K562 (cell line): ENCODE measurements around the gene METAP1D. TPM values are rescaled to one million over a fixed set of nuclear protein-coding genes. Genes with fewer than 3 reads are reported as not detected.

ENCODE experiments used
- ATAC-seq: fragments of 200-7000 bp; cut with Tn5 transposase; 3 replicates; pipeline ENCODE4 v1.9.1; 2020; ENCODE audit warnings: moderate library complexity
- BruUV-seq: library from RNA; stranded (reverse); fragments of 400-500 nt; replicated peaks from 2 replicates; lab custom pipeline; 2021; lab: Mats Ljungman, UMichigan
- CTCF ChIA-PET: fragments of 300-600 bp; formaldehyde crosslinking; extraction: SDS; loops from one replicate; lab custom pipeline; 2021; ENCODE audit warnings: low intra/inter-chr PET ratio; lab: Yijun Ruan, JAX
- POLR2A ChIA-PET: fragments of 300-600, 350-650 bp; sonication (Branson Sonifier 250); formaldehyde crosslinking; extraction: SDS; loops from one replicate; lab custom pipeline; 2021; ENCODE audit warnings: antibody characterized with exemption, inconsistent platforms; lab: Yijun Ruan, JAX
- DNase-seq, 4 experiments: peaks; one replicate each; pipeline versions ENCODE4 v3.0.0 to v3.0.0-alpha.2; 2011 to 2018; ENCODE audit warnings: low spot score in 3 of 4, mixed read lengths in 3 of 4; ENCODE audit errors: extremely low read depth in 1 of 4
- FAIRE-seq: peaks from 2 replicates; lab custom pipeline; 2011; peaks lifted over from hg19 to GRCh38; lab: Jason Lieb, UNC
- H2AFZ ChIP-seq: 2 replicates; pipeline ENCODE4 v1.6.0; 2011; ENCODE audit warnings: low read depth, low read length, control low read depth, inconsistent platforms
- H3K27ac ChIP-seq: fragments of 200-600 bp; 3 replicates; pipeline ENCODE4 v1.8.0; 2011; ENCODE audit warnings: low read depth, mild to moderate bottlenecking, control low read depth, inconsistent platforms, low read length, moderate library complexity, mixed read lengths; ENCODE audit errors: extremely low read depth
- H3K27me3 ChIP-seq, 2 experiments: fragments of 300-600 bp in 1 of 2; 2 replicates in 1 of 2; 3 replicates in 1 of 2; pipeline versions ENCODE4 v1.6.0 to v1.8.0; 2011; ENCODE audit warnings: inconsistent platforms in 2 of 2, low read length in 2 of 2, mild to moderate bottlenecking in 1 of 2, mixed read lengths in 1 of 2, moderate library complexity in 1 of 2; ENCODE audit not compliant: control insufficient read depth in 2 of 2, insufficient read depth in 2 of 2
- H3K36me3 ChIP-seq: fragments of 300-600 bp; 3 replicates; pipeline ENCODE4 v1.8.0; 2011; ENCODE audit warnings: mild to moderate bottlenecking, low read length, inconsistent platforms; ENCODE audit not compliant: control insufficient read depth, insufficient read depth
- H3K4me1 ChIP-seq, 2 experiments: fragments of 200-600 bp in 1 of 2; replicated peaks in 1 of 2; 2 replicates in 1 of 2; 3 replicates in 1 of 2; pipeline versions ENCODE4 v1.5.1 to v1.8.0; 2011; ENCODE audit warnings: inconsistent platforms in 2 of 2, low read length in 2 of 2, mild to moderate bottlenecking in 1 of 2, mixed read lengths in 1 of 2, moderate library complexity in 1 of 2; ENCODE audit not compliant: control insufficient read depth in 2 of 2, insufficient read depth in 2 of 2
- H3K4me2 ChIP-seq: 2 replicates; pipeline ENCODE4 v1.6.1; 2011; ENCODE audit warnings: low read length, control low read depth, inconsistent platforms, mixed read lengths; ENCODE audit not compliant: insufficient read depth
- H3K4me3 ChIP-seq: fragments of 200-600 bp; sonication (generic), shearing (Covaris generic); 2 replicates; pipeline ENCODE4 v1.5.1; 2016; ENCODE audit warnings: control low read depth, inconsistent platforms
- H3K79me2 ChIP-seq: fragments of 200-600 bp; 3 replicates; pipeline ENCODE4 v1.8.0; 2011; ENCODE audit warnings: low read length, inconsistent platforms; ENCODE audit not compliant: control insufficient read depth, insufficient read depth
- H3K9ac ChIP-seq, 2 experiments: 2 replicates each; pipeline versions ENCODE4 v1.6.0 to v1.6.1; 2011; ENCODE audit warnings: low read depth in 2 of 2, low read length in 2 of 2, control low read depth in 1 of 2, inconsistent platforms in 1 of 2, mild to moderate bottlenecking in 1 of 2, mixed read lengths in 1 of 2; ENCODE audit not compliant: insufficient read depth in 1 of 2
- H3K9me1 ChIP-seq: one replicate; pipeline ENCODE4 v1.6.0; 2011; ENCODE audit warnings: inconsistent platforms, mild to moderate bottlenecking, low read length, moderate library complexity; ENCODE audit not compliant: control insufficient read depth, insufficient read depth
- H3K9me3 ChIP-seq: replicated peaks from 2 replicates; pipeline ENCODE4 v1.5.1; 2011; ENCODE audit warnings: low read depth, low read length, inconsistent platforms; ENCODE audit not compliant: control insufficient read depth, insufficient read depth
- H4K20me1 ChIP-seq: replicated peaks from 2 replicates; pipeline ENCODE4 v1.6.1; 2011; ENCODE audit warnings: low read length, inconsistent platforms, mixed read lengths; ENCODE audit not compliant: control insufficient read depth, insufficient read depth
- ATF1 ChIP-seq, 2 experiments: fragments of 450-650 bp in 1 of 2; IDR thresholded peaks; 2 replicates each; pipeline ENCODE4 v1.6.1; 2016; ENCODE audit warnings: missing compliant biosample characterization in 1 of 2, missing genetic modification characterization in 1 of 2
- BCL6 ChIP-seq: fragments of 250-450 bp; sonication (Bioruptor Pico); IDR thresholded peaks from 2 replicates; pipeline ENCODE4 v1.4.0; 2020
- BRD4 ChIP-seq: fragments of 200-600 bp; sonication (generic); IDR thresholded peaks from 2 replicates; pipeline ENCODE4 v1.6.1; 2017; ENCODE audit warnings: inconsistent platforms
- HNRNPH1 ChIP-seq: fragments of 200-400 bp; formaldehyde crosslinking; optimal IDR thresholded peaks from 2 replicates; pipeline ENCODE3; 2017; ENCODE audit warnings: low read depth, mild to moderate bottlenecking, low read length, moderate library complexity
- NFIX ChIP-seq: fragments of 250-450 bp; sonication (Bioruptor Pico); IDR thresholded peaks from 2 replicates; pipeline ENCODE4 v1.4.0; 2020; ENCODE audit warnings: low read depth, mild to moderate bottlenecking, moderate library complexity
- PHF8 ChIP-seq: fragments of 200-600 bp; sonication (generic); IDR thresholded peaks from 2 replicates; pipeline ENCODE4 v1.6.1; 2012; ENCODE audit warnings: mixed run types, mild to moderate bottlenecking, inconsistent platforms, low read length, moderate library complexity, borderline replicate concordance
- TARDBP ChIP-seq: fragments of 450-650 bp; IDR thresholded peaks from 2 replicates; pipeline ENCODE4 v1.6.1; 2016
- TCFL5 ChIP-seq: fragments of 250-450 bp; sonication (Bioruptor Pico); conservative IDR thresholded peaks from 2 replicates; pipeline ENCODE4 v1.6.1; 2021; ENCODE audit warnings: mild to moderate bottlenecking, moderate library complexity, matching md5 sums
- ZBTB17 ChIP-seq: fragments of 450-650 bp; formaldehyde crosslinking; IDR thresholded peaks from 2 replicates; pipeline ENCODE4 v1.4.0; 2020; ENCODE audit warnings: mild to moderate bottlenecking
- WGBS: fragments of 100-300 bp; shearing (Covaris generic); methylation state at CpG from one replicate; pipeline ENCODE4 v1.1.6; 2016; ENCODE audit warnings: low coverage, mixed read lengths; ENCODE audit not compliant: insufficient coverage; ENCODE audit errors: missing lambda C conversion rate; 5-methylcytosine and 5-hydroxymethylcytosine counted together
- in situ Hi-C: fragments of 300-500 bp; cut with MboI; formaldehyde crosslinking; loops from 4 replicates; pipeline ENCODE4 v1.15.0; 2018; ENCODE audit warnings: inconsistent platforms, mixed read lengths
- intact Hi-C: fragments of 100-400 bp; cut with micrococcal nuclease; formaldehyde crosslinking; loops from 2 replicates; pipeline ENCODE4 v1.14.2; 2022
- polyA plus RNA-seq, 8 experiments: library from polyadenylated mRNA; depleted of rRNA in 4 of 8; stranded (reverse) in 5 of 8; unstranded in 3 of 8; fragments of >200 nt; fragmentation: Nextera tagmentation in 2 of 8; fragmentation: Illumina TruSeq in 1 of 8; extraction: Ambion mirVana in 2 of 8; extraction: Trizol in 1 of 8; gene quantifications; 2 replicates each; pipeline versions ENCODE4 v1.2.1 to v1.2.3, GENCODE V29; 2011 to 2014; ENCODE audit warnings: inconsistent platforms in 1 of 8, missing spikeins in 1 of 8
- total RNA-seq, 7 experiments: library from RNA; depleted of rRNA in 6 of 7; stranded (reverse); fragments of >200 nt in 6 of 7; fragmentation: Illumina TruSeq in 2 of 7; extraction: Trizol in 2 of 7; gene quantifications; 2 replicates each; pipeline versions ENCODE4 v1.2.1 to v1.2.3, GENCODE V29; 2011 to 2021; ENCODE audit warnings: low replicate concordance in 1 of 7
- TF ChIP-seq, protein P1 (sequence below): sonication (generic); formaldehyde crosslinking; IDR thresholded peaks from 2 replicates; pipeline ENCODE4 v1.8.0; 2022; ENCODE audit warnings: mild to moderate bottlenecking, missing genetic modification reagents
- TF ChIP-seq, protein P2 (sequence below): IDR thresholded peaks from 2 replicates; pipeline ENCODE4 v1.6.1; 2011; ENCODE audit warnings: borderline replicate concordance, low read depth, mild to moderate bottlenecking, moderate library complexity, low read length; ENCODE audit not compliant: insufficient read depth, poor library complexity, severe bottlenecking
- TF ChIP-seq, protein P3 (sequence below): fragments of 450-650 bp; IDR thresholded peaks from 2 replicates; pipeline ENCODE4 v1.6.1; 2018; ENCODE audit not compliant: partially characterized antibody

Gene METAP1D
- total and polyA plus RNA-seq, 9 of the 15 experiments (the other 6 are each of a cell fraction or from before 2014, with no cell fraction given): 8.0 to 23.4 (median 15.7) TPM

DNA sequence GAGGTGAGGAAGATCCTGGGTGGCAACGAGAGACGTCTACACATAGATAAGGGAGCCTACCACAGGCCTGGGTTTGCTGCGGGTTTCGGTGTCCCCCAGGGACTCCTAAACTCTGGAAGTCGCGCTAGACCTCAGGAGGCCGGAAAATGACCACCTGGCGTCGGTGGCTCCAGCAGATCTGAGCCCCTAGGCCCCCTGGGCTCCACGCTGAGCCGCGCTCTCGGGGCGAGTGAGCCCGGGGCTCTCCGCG is 84.6 kb downstream of the METAP1D start (continued):
- TF ChIP-seq TARDBP: 0 out of 2 replicates have a peak, but pooled peaks have one; percentile 16
- TF ChIP-seq ZBTB17: 0 out of 2 replicates have a peak, but pooled peaks have one; percentile 17
- no peak for TF ChIP-seq ATF1 (CRISPR knock-in tag; IDR thresholded peaks at IDR 0.05)
- peak; percentile 74 for TF ChIP-seq ATF1 (tag; IDR thresholded peaks at IDR 0.05)

DNA sequence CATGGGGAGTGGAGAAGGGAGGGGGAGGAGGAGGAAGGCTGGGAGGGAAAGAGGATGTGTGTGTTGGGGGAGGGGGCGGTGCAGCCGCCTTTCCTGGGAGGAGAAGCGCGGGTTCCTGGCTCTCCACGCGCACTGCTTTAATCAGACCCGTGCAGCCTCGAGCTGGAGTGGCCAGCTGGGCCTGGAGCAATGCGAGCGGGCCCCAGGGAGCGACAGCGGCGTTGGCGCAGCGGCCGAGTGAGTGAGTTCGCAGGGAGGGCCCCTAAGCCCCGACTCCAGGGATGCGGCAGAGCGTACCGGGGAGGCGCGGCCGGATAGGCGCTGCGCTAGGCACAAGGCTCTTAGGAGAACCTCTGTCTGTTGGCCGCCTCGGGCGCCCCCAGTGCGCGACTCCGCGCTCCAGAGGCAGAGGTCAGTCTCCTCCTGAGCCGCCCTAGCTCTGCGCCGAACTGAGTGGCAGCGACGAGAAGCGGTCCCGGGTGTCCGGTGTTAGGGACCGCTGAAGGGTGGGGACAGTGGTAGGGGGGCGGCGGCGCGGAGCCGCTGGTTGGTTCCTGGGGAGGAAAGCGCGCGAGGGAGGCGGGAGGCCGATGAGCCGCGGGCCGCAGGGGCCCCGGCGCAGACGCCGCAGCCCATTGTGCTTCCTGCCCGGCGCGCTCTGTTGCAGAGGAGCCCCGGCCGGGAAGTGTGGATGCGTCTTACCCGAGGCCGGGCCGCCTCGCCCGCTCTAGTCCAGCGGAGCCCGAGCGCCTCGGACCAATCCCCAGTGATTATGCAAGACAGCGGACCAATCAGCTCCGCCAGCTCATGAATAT is 85.1 kb downstream of the METAP1D start:
- intact Hi-C loops: loop anchor here (1.0 to 2.0 kb wide), 3 partner anchors 13 to 84 kb away; no protein-coding TSS in a partner anchor
- CTCF ChIA-PET: interaction anchor here (0.7 kb wide), 1 partner anchor 161 kb away, joined by 3 read pairs; no protein-coding TSS in a partner anchor
- POLR2A ChIA-PET: interaction anchor here (0.5 to 1.7 kb wide), 23 partner anchors 8 to 397 kb away, joined by 3 to 14 read pairs (median 4); partner anchors contain the start of genes DYNC1I2 and SLC25A12
- in situ Hi-C loops: no loop called here
- H3K4me2 ChIP-seq: peak overlapping the region; percentile 94
- H3K9me3 ChIP-seq: 0 out of 2 replicates have a peak, but pooled peaks cover 3% of the 10 kb centered on the region
- H3K4me1 ChIP-seq: peaks cover 7 to 43% of the 10 kb centered on the region in 2 experiments; a peak in 4 of 5 replicates
- FAIRE-seq (peak; percentile 100), ATAC-seq (peak; percentile 96), DNase-seq (peak; percentile 94 to 98 (median 96))
- peaks cover 20% of the 10 kb centered on the region; the same call in 1 of the 3 replicates for H3K36me3 ChIP-seq
- H3K27ac ChIP-seq: peak overlapping the region; percentile 81
- H3K79me2 ChIP-seq: peaks cover 8% of the 10 kb centered on the region; the same call in 2 of the 3 replicates
- peak overlapping the region; percentile 65 for H3K4me3 ChIP-seq
- peak overlapping the region; percentile 99 for H2AFZ ChIP-seq
- H3K27me3 ChIP-seq: no peaks in the 10 kb centered on the region
- no peaks in the 10 kb centered on the region for H4K20me1 ChIP-seq
- under 1% methylated on average over 66 of the region's 76 CpGs for WGBS
- TSS peak; percentile 92 for BruUV-seq
- H3K9me1 ChIP-seq: no peaks in the 10 kb centered on the region
- peak overlapping the region; percentile 79 to 95 for H3K9ac ChIP-seq
- TF ChIP-seq BRD4 (peak; percentile 62; the same call in 1 of the 2 replicates), TCFL5 (CRISPR knock-in tag) (no peak), BCL6 (CRISPR knock-in tag) (no peak), PHF8 (peak; percentile 75), NFIX (no peak), HNRNPH1 (no peak)
- TF ChIP-seq, protein P1, sequence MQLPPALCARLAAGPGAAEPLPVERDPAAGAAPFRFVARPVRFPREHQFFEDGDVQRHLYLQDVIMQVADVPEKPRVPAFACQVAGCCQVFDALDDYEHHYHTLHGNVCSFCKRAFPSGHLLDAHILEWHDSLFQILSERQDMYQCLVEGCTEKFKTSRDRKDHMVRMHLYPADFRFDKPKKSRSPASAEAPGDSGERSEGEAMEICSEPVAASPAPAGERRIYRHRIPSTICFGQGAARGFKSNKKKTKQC: peak; percentile 85; the same call in 1 of the 2 replicates
- TF ChIP-seq, protein P2, sequence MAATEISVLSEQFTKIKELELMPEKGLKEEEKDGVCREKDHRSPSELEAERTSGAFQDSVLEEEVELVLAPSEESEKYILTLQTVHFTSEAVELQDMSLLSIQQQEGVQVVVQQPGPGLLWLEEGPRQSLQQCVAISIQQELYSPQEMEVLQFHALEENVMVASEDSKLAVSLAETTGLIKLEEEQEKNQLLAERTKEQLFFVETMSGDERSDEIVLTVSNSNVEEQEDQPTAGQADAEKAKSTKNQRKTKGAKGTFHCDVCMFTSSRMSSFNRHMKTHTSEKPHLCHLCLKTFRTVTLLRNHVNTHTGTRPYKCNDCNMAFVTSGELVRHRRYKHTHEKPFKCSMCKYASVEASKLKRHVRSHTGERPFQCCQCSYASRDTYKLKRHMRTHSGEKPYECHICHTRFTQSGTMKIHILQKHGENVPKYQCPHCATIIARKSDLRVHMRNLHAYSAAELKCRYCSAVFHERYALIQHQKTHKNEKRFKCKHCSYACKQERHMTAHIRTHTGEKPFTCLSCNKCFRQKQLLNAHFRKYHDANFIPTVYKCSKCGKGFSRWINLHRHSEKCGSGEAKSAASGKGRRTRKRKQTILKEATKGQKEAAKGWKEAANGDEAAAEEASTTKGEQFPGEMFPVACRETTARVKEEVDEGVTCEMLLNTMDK: peak; percentile 6
- TF ChIP-seq, protein P3, sequence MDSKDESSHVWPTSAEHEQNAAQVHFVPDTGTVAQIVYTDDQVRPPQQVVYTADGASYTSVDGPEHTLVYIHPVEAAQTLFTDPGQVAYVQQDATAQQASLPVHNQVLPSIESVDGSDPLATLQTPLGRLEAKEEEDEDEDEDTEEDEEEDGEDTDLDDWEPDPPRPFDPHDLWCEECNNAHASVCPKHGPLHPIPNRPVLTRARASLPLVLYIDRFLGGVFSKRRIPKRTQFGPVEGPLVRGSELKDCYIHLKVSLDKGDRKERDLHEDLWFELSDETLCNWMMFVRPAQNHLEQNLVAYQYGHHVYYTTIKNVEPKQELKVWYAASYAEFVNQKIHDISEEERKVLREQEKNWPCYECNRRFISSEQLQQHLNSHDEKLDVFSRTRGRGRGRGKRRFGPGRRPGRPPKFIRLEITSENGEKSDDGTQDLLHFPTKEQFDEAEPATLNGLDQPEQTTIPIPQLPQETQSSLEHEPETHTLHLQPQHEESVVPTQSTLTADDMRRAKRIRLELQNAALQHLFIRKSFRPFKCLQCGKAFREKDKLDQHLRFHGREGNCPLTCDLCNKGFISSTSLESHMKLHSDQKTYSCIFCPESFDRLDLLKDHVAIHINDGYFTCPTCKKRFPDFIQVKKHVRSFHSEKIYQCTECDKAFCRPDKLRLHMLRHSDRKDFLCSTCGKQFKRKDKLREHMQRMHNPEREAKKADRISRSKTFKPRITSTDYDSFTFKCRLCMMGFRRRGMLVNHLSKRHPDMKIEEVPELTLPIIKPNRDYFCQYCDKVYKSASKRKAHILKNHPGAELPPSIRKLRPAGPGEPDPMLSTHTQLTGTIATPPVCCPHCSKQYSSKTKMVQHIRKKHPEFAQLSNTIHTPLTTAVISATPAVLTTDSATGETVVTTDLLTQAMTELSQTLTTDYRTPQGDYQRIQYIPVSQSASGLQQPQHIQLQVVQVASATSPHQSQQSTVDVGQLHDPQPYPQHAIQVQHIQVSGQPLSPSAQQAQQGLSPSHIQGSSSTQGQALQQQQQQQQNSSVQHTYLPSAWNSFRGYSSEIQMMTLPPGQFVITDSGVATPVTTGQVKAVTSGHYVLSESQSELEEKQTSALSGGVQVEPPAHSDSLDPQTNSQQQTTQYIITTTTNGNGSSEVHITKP: no peak
